ENCODE data around the gene PNKP.

Gene PNKP

DNA sequence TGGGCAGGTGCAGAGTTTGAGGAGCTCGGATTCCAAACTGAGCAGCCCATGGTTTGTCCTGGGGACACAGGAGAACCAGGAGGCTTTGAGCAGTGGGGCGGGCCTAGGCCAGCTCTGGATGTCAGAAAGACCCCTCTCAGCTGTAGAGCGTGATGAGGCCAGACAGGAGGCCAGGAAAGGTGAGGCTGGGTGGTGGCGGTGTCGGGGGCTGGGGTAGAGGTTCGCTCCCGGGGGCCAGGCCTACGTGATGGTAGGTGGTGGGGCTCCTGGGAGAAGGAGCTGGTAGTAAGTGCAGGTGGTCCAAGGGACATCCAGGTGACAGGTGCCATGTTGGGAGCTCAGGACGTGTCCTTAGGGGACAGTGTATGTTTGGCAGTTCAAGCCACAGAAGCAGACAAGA, 30.0 kb downstream of the PNKP start:
- H3K4me1 ChIP-seq (ENCODE audit: insufficient read depth, low read length) = no peaks in the 10 kb centered on the region
- no peak overlapping the region for H3K4me3 ChIP-seq (ENCODE audit: low read length)
- H3K9me3 ChIP-seq (ENCODE audit: insufficient read depth, low read depth, low read length) = no peaks in the 10 kb centered on the region
- H3K9ac ChIP-seq (ENCODE audit: low read depth, low read length) = no peak overlapping the region
- H3K27ac ChIP-seq (ENCODE audit: low read depth, low read length) = no peak overlapping the region
- H3K27me3 ChIP-seq (ENCODE audit: insufficient read depth, low read length) = no peaks in the 10 kb centered on the region
- peaks cover 75% of the 10 kb centered on the region for H3K36me3 ChIP-seq (ENCODE audit: insufficient read depth, low read length)
- 93% methylated on average over 9 of the region's 9 CpGs for WGBS

DNA sequence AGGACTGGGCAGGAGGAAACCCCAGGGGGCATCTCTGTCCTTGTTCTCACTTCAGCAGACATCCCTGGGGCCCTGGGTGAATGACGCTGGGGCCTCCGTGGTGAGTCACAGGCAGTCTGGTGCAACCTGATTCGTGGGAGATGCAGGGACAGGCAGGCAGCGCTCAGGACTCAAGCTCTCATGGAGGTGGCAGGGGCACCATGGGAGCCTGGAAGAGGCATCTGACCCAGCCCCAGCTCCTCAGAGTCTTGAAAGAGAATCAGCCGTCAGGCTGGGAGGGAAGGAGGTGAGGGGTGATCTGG, 30.4 kb downstream of the PNKP start:
- no peaks in the 10 kb centered on the region for H3K27me3 ChIP-seq (ENCODE audit: insufficient read depth, low read length)
- 85% methylated on average over 5 of the region's 5 CpGs for WGBS
- H3K36me3 ChIP-seq (ENCODE audit: insufficient read depth, low read length) = peaks cover 78% of the 10 kb centered on the region
- H3K4me3 ChIP-seq (ENCODE audit: low read length) = no peak overlapping the region
- no peaks in the 10 kb centered on the region for H3K4me1 ChIP-seq (ENCODE audit: insufficient read depth, low read length)
- H3K9me3 ChIP-seq (ENCODE audit: insufficient read depth, low read depth, low read length) = no peaks in the 10 kb centered on the region
- no peak overlapping the region for H3K9ac ChIP-seq (ENCODE audit: low read depth, low read length)
- H3K27ac ChIP-seq (ENCODE audit: low read depth, low read length) = no peak overlapping the region

DNA sequence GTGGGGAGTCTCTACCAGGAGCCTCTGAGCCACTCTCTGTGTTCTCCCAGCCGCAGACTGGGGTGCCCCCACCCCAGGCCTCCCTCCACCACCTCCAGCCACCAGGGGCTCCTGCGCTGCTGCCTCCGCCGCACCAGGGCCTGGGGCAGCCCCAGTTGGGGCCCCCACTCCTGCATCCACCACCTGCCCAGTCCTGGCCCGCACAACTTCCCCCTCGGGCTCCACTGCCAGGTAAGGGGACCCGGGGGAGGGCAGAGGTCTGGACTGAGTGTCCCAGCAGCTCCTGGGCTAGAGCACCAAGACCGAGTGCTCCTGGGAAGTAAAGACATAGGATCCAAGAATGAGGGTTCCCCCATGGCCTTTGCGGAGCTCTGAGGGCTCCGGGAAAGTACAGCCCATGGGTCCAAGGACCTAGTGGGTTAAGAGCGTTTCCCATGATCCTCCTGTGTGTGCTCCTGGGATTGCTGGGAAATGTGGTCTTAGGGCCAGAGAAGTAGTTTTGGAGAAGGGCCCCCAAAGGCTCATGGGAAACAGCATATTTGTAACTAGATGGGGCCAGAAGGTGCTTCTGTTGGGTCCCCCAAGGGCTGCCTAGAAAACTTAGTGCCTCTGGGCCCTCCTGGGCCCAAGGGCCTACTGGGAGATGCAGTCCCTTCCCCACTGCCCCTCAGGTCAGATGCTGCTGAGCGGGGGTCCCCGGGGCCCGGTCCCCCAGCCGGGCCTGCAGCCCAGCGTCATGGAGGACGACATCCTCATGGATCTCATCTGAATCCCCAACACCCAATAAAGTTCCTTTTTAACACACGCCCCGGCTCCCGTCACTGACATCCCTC, 31.0 kb downstream of the PNKP start:
- Histone ChIP-seq H3K4me3 (ENCODE audit: low read length) (no peak overlapping the region), H3K4me1 (ENCODE audit: insufficient read depth, low read length) (no peaks in the 10 kb centered on the region), H3K27ac (ENCODE audit: low read depth, low read length) (no peak overlapping the region), H3K9me3 (ENCODE audit: insufficient read depth, low read depth, low read length) (no peaks in the 10 kb centered on the region), H3K9ac (ENCODE audit: low read depth, low read length) (no peak overlapping the region), H3K27me3 (ENCODE audit: insufficient read depth, low read length) (no peaks in the 10 kb centered on the region), H3K36me3 (ENCODE audit: insufficient read depth, low read length) (peaks cover 84% of the 10 kb centered on the region)
- 97% methylated on average over 20 of the region's 20 CpGs for WGBS

DNA sequence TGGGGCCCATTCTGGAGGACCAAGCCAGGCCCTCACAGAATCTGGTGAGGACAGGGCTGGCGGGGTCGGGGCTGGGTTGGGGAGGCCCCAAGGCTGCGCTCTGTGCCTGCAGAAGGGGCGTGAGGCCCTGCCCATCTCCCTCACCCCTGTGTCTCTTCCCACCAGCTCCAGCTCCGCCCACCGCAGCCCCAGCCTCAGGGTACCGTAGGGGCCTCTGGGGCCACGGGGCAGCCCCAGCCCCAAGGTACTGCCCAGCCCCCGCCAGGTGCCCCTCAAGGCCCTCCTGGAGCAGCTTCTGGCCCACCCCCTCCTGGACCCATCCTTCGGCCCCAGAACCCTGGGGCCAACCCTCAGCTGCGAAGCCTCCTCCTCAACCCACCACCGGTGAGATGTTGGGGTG, 31.8 kb downstream of the PNKP start:
- Histone ChIP-seq H3K4me3 (ENCODE audit: low read length) (no peak overlapping the region), H3K9ac (ENCODE audit: low read depth, low read length) (no peak overlapping the region), H3K27me3 (ENCODE audit: insufficient read depth, low read length) (no peaks in the 10 kb centered on the region), H3K4me1 (ENCODE audit: insufficient read depth, low read length) (no peaks in the 10 kb centered on the region), H3K36me3 (ENCODE audit: insufficient read depth, low read length) (peaks cover 85% of the 10 kb centered on the region), H3K9me3 (ENCODE audit: insufficient read depth, low read depth, low read length) (no peaks in the 10 kb centered on the region), H3K27ac (ENCODE audit: low read depth, low read length) (no peak overlapping the region)
- 94% methylated on average over 11 of the region's 12 CpGs for whole genome bisulfite sequencing

DNA sequence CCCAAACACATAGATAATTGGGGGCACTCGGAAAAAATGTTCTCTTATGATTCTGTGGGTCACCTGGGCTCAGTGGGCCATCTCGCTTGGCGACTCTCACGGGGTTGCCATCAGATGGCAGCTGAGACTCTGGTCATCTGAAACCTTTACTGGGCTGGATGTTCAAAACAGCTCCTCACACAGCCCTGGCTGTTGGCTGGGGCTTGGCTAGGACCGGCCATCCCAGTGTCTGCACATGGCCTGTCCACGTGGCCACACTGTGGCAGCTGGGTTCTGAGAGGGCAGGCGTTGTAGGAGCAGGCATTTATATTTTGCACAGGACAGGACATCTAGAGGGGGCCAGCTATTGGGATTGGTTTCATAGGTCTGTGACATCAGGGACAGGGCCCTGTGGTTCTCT, 33.8 kb downstream of the PNKP start:
- no peaks in the 10 kb centered on the region for H3K27me3 ChIP-seq (ENCODE audit: insufficient read depth, low read length)
- H3K27ac ChIP-seq (ENCODE audit: low read depth, low read length) = no peak overlapping the region
- H3K36me3 ChIP-seq (ENCODE audit: insufficient read depth, low read length) = peaks cover 68% of the 10 kb centered on the region
- H3K9ac ChIP-seq (ENCODE audit: low read depth, low read length) = peak overlapping the region; percentile 26; the same call in 1 of the 2 replicates
- no peaks in the 10 kb centered on the region for H3K9me3 ChIP-seq (ENCODE audit: insufficient read depth, low read depth, low read length)
- H3K4me3 ChIP-seq (ENCODE audit: low read length) = no peak overlapping the region
- 92% methylated on average over 7 of the region's 7 CpGs for WGBS
- H3K4me1 ChIP-seq (ENCODE audit: insufficient read depth, low read length) = no peaks in the 10 kb centered on the region

DNA sequence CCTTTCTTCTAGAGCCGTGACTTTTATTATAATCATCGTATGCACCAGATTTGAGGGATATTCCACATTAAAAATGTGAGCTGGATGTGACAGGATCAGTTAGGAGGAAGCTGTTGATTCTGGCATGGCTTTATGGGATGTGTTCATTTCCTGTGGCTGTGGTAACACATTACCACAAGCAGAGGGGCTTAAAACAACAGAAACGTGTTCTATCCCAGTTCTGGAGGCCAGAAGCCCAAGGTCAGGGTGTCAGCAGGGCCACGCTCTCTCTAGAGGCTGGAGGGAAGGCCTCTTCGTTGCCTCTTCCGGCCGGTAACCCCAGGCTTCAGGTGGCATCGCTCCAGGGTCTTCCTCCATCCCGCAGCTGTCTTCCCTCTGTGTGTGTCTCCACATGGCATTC, 34.8 kb downstream of the PNKP start:
- WGBS = 91% methylated on average over 9 of the region's 9 CpGs
- Histone ChIP-seq H3K9me3 (ENCODE audit: insufficient read depth, low read depth, low read length) (no peaks in the 10 kb centered on the region), H3K27ac (ENCODE audit: low read depth, low read length) (no peak overlapping the region), H3K36me3 (ENCODE audit: insufficient read depth, low read length) (peaks cover 59% of the 10 kb centered on the region), H3K27me3 (ENCODE audit: insufficient read depth, low read length) (no peaks in the 10 kb centered on the region), H3K4me3 (ENCODE audit: low read length) (no peak overlapping the region), H3K4me1 (ENCODE audit: insufficient read depth, low read length) (no peaks in the 10 kb centered on the region), H3K9ac (ENCODE audit: low read depth, low read length) (no peak overlapping the region)

DNA sequence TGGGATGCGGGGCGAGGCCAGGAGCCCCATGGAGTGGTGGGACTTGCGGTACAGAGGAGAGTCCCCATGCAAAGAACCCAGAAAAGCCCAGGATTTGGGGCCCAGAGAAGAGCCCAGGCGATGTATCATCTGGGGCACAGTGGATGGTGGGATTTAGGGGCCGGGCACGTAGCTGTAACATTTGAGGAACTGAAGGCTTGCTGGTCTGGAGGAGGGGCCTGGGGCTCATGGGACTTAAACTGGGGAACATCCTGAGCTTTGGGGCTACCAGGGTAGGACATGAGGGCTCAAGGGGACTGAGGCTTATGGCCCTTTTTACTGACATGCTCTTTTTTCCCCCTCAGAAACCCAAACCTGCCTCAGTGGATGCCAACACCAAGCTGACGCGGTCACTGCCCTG, 35.8 kb downstream of the PNKP start:
- Histone ChIP-seq H3K27ac (ENCODE audit: low read depth, low read length) (no peak overlapping the region), H3K9ac (ENCODE audit: low read depth, low read length) (no peak overlapping the region), H3K9me3 (ENCODE audit: insufficient read depth, low read depth, low read length) (no peaks in the 10 kb centered on the region), H3K4me3 (ENCODE audit: low read length) (no peak overlapping the region), H3K36me3 (ENCODE audit: insufficient read depth, low read length) (peaks cover 52% of the 10 kb centered on the region), H3K27me3 (ENCODE audit: insufficient read depth, low read length) (no peaks in the 10 kb centered on the region), H3K4me1 (ENCODE audit: insufficient read depth, low read length) (no peaks in the 10 kb centered on the region)
- WGBS = 94% methylated on average over 8 of the region's 8 CpGs

DNA sequence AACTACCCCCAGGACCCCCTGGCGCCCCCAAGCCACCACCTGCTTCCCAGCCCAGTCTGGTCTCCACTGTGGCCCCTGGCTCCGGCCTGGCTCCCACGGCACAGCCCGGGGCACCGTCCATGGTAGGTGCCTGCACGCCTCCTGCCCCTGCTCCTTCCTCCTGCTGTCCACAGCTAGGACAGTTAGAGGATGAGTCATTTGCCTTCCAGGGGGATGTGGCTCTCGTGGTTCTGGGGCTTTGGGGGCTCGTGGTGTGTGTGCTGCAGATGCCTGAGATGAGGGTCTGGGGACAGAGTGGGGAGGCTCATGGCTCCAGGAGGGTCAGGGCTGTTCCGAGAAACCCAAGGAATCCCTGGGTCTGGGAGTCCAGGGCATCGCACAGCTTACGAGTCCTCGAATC, 36.6 kb downstream of the PNKP start:
- WGBS = 93% methylated on average over 12 of the region's 12 CpGs
- Histone ChIP-seq H3K36me3 (ENCODE audit: insufficient read depth, low read length) (peaks cover 46% of the 10 kb centered on the region), H3K4me1 (ENCODE audit: insufficient read depth, low read length) (no peaks in the 10 kb centered on the region), H3K27me3 (ENCODE audit: insufficient read depth, low read length) (no peaks in the 10 kb centered on the region), H3K4me3 (ENCODE audit: low read length) (no peak overlapping the region), H3K9ac (ENCODE audit: low read depth, low read length) (no peak overlapping the region), H3K9me3 (ENCODE audit: insufficient read depth, low read depth, low read length) (no peaks in the 10 kb centered on the region), H3K27ac (ENCODE audit: low read depth, low read length) (no peak overlapping the region)

DNA sequence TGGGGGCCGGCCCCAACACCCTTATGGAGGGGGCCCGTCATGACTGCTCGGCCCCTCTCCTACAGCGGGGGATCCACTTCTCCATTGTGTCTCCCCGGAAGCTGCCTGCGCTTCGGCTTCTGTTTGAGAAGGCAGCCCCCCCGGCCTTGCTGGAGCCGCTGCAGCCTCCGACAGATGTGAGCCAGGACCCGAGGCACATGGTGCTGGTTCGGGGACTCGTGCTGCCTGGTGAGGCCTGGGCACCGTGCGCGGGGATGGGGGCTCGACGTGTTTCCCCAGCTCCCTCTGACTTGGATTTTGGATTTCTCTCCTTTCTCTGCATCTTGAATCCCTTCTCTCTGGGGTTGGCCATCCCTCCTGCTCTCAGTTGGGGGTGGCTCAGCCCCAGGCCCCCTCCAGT, 37.7 kb downstream of the PNKP start:
- no peaks in the 10 kb centered on the region for H3K27me3 ChIP-seq (ENCODE audit: insufficient read depth, low read length)
- H3K4me3 ChIP-seq (ENCODE audit: low read length) = no peak overlapping the region
- no peak overlapping the region for H3K9ac ChIP-seq (ENCODE audit: low read depth, low read length)
- no peak overlapping the region for H3K27ac ChIP-seq (ENCODE audit: low read depth, low read length)
- WGBS = 96% methylated on average over 18 of the region's 18 CpGs
- H3K9me3 ChIP-seq (ENCODE audit: insufficient read depth, low read depth, low read length) = no peaks in the 10 kb centered on the region
- H3K4me1 ChIP-seq (ENCODE audit: insufficient read depth, low read length) = no peaks in the 10 kb centered on the region
- peaks cover 37% of the 10 kb centered on the region for H3K36me3 ChIP-seq (ENCODE audit: insufficient read depth, low read length)

DNA sequence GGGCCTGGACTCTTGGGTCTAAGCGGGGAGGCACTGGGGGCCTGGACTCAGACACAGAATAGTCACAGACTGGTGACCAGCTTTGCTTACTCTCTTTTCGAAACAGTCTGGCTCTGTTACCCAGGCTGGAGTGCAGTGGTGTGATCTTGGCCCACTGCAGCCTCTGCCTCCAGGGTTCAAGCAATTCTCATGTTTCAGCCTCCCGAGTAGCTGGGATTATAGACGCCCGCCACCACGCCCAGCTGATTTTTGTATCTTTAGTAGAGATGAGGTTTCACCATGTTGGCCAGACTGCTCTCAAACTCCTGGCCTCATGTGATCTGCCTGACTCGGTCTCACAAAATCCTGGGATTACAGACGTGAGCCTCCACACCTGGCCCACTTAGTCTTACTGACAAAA, 38.2 kb downstream of the PNKP start:
- no peak overlapping the region for H3K27ac ChIP-seq (ENCODE audit: low read depth, low read length)
- no peaks in the 10 kb centered on the region for H3K27me3 ChIP-seq (ENCODE audit: insufficient read depth, low read length)
- H3K9ac ChIP-seq (ENCODE audit: low read depth, low read length) = no peak overlapping the region
- H3K36me3 ChIP-seq (ENCODE audit: insufficient read depth, low read length) = peaks cover 32% of the 10 kb centered on the region
- H3K9me3 ChIP-seq (ENCODE audit: insufficient read depth, low read depth, low read length) = no peaks in the 10 kb centered on the region
- WGBS = 91% methylated on average over 8 of the region's 8 CpGs
- no peaks in the 10 kb centered on the region for H3K4me1 ChIP-seq (ENCODE audit: insufficient read depth, low read length)
- no peak overlapping the region for H3K4me3 ChIP-seq (ENCODE audit: low read length)

DNA sequence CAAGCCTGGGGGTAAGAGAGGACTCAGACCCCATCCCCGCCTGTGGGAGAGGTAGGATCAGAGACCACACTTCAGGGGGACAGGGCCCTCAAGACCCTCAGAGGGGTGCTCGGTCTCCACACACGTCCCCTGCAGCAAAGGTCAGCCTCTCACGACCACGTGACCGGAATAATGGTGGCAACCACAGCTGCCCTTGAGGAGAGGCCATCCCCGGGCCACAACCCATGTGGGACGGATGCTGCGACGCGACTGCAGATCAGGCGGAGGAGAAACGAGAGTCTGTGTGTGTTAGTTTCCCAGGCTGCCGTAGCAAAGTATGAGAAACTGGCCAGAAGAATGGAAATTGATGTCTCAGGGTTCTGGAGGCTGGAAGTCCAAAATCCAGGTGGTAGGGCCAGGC, 40.3 kb downstream of the PNKP start:
- Histone ChIP-seq H3K4me3 (ENCODE audit: low read length) (no peak overlapping the region), H3K9me3 (ENCODE audit: insufficient read depth, low read depth, low read length) (no peaks in the 10 kb centered on the region), H3K27ac (ENCODE audit: low read depth, low read length) (no peak overlapping the region), H3K9ac (ENCODE audit: low read depth, low read length) (no peak overlapping the region), H3K36me3 (ENCODE audit: insufficient read depth, low read length) (peaks cover 27% of the 10 kb centered on the region), H3K27me3 (ENCODE audit: insufficient read depth, low read length) (no peaks in the 10 kb centered on the region), H3K4me1 (ENCODE audit: insufficient read depth, low read length) (no peaks in the 10 kb centered on the region)
- WGBS = 95% methylated on average over 14 of the region's 14 CpGs

DNA sequence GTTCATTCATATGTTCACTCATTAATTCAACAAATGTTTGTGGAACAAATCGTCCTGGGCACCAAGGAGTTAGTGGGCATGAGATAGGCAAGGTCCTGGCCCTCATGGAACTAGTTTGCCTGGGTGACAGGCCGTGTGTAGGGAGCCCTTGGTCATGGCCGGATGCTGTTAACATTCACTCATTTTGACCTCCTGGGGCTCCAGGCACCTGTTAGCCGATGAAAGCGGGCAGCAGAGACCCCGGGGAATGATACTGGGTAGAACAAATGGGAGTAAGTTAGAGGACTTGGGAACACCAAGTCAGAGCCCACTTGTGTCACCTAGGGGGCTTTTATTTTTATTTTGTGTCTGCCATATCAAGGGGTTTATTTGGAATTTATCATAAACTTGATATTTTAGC, 42.7 kb downstream of the PNKP start:
- Histone ChIP-seq H3K9me3 (ENCODE audit: insufficient read depth, low read depth, low read length) (no peaks in the 10 kb centered on the region), H3K27ac (ENCODE audit: low read depth, low read length) (no peak overlapping the region), H3K27me3 (ENCODE audit: insufficient read depth, low read length) (no peaks in the 10 kb centered on the region), H3K36me3 (ENCODE audit: insufficient read depth, low read length) (peaks cover 25% of the 10 kb centered on the region), H3K9ac (ENCODE audit: low read depth, low read length) (no peak overlapping the region), H3K4me3 (ENCODE audit: low read length) (no peak overlapping the region), H3K4me1 (ENCODE audit: insufficient read depth, low read length) (no peaks in the 10 kb centered on the region)
- WGBS = 90% methylated on average over 6 of the region's 6 CpGs
